Mesothelial cell of epicardium (in vitro differentiated cells): ENCODE data around the gene ANO9. TPM values are rescaled to one million over a fixed set of nuclear protein-coding genes. Genes with fewer than 3 reads are reported as not detected.

ENCODE experiments used
- DNase-seq, 2 experiments: peaks; one replicate each; pipeline ENCODE4 v3.0.0; 2021; ENCODE audit warnings: low spot score in 2 of 2; ENCODE audit not compliant: unreplicated experiment in 2 of 2
- H3K27ac Mint-ChIP-seq: 2 replicates; pipeline ENCODE4 v1.8.0; 2021; ENCODE audit warnings: mixed read lengths
- H3K27me3 Mint-ChIP-seq: 2 replicates; pipeline ENCODE4 v1.8.0; 2021; ENCODE audit warnings: low read depth, mixed read lengths
- H3K36me3 Mint-ChIP-seq: 2 replicates; pipeline ENCODE4 v1.8.0; 2021; ENCODE audit warnings: mixed read lengths
- H3K4me1 Mint-ChIP-seq: 2 replicates; pipeline ENCODE4 v1.8.0; 2021; ENCODE audit warnings: mixed read lengths
- H3K4me3 Mint-ChIP-seq: 2 replicates; pipeline ENCODE4 v1.8.0; 2021; ENCODE audit warnings: mild to moderate bottlenecking, moderate library complexity, mixed read lengths
- H3K9me3 Mint-ChIP-seq: 2 replicates; pipeline ENCODE4 v1.8.0; 2021; ENCODE audit warnings: mixed read lengths
- total RNA-seq: library from RNA; stranded (reverse); gene quantifications from 3 replicates; pipeline ENCODE4 v1.2.1, GENCODE V29; 2021
- TF ChIP-seq, protein P1 (sequence below): fragments of 200-600 bp; sonication (generic); IDR thresholded peaks from one replicate; pipeline ENCODE4 v1.5.0; 2021; ENCODE audit warnings: antibody characterized with exemption; ENCODE audit not compliant: unreplicated experiment

Gene ANO9
- total RNA-seq, 1 donor from 2014 or later = 30.6 TPM

DNA sequence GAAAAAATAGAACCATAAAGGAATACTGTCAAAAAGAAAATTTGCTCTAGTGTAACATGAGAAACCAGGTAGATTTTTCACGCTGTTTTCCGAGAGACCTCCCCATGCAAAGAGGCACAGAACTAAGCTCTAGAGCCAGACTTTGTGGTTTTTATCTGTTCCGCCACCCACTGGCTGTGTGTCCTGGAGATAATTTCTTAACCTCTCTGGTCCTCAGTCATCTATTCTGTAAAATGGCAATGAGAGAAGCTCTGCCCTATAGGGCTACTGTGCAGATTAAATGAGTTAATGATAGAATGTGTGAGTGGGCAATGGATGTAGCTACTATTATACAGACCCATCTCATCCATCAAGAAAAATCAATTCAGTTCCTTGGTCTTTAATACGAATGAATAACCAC is 17.6 kb downstream of the ANO9 start:
- DNase-seq = no peak
- peaks cover 7% of the 10 kb centered on the region for H3K27me3 Mint-ChIP-seq
- peaks cover 11% of the 10 kb centered on the region for H3K36me3 Mint-ChIP-seq
- no peak overlapping the region for H3K4me3 Mint-ChIP-seq
- peaks cover 6% of the 10 kb centered on the region for H3K4me1 Mint-ChIP-seq
- H3K27ac Mint-ChIP-seq = no peak overlapping the region
- H3K9me3 Mint-ChIP-seq = peaks cover 10% of the 10 kb centered on the region
- TF ChIP-seq, protein P1, sequence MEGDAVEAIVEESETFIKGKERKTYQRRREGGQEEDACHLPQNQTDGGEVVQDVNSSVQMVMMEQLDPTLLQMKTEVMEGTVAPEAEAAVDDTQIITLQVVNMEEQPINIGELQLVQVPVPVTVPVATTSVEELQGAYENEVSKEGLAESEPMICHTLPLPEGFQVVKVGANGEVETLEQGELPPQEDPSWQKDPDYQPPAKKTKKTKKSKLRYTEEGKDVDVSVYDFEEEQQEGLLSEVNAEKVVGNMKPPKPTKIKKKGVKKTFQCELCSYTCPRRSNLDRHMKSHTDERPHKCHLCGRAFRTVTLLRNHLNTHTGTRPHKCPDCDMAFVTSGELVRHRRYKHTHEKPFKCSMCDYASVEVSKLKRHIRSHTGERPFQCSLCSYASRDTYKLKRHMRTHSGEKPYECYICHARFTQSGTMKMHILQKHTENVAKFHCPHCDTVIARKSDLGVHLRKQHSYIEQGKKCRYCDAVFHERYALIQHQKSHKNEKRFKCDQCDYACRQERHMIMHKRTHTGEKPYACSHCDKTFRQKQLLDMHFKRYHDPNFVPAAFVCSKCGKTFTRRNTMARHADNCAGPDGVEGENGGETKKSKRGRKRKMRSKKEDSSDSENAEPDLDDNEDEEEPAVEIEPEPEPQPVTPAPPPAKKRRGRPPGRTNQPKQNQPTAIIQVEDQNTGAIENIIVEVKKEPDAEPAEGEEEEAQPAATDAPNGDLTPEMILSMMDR = no peak

DNA sequence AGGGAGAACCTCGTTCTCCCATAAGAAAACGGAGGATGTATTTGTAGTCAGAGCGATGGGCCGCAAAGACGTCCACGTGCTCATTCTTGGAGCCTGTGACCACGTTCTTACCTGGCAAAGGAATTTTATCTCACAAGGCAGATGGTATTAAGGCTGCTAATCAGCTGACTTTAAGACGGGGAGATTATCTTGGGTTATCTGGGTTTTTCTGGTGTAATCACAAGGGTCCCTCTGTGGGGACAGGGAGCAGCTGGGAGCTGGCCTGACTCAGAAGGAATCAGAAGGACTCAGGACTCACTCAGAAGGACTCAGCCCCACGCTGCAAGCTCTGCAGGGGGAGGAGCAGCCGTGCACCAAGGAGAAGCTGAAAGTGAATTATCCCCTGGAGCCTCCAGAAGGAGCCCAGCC is 19.6 kb downstream of the ANO9 start:
- Mint-ChIP-seq H3K4me3 (no peak overlapping the region), H3K4me1 (peaks cover 12% of the 10 kb centered on the region), H3K36me3 (peaks cover 8% of the 10 kb centered on the region), H3K27ac (no peak overlapping the region), H3K9me3 (peaks cover 10% of the 10 kb centered on the region), H3K27me3 (peaks cover 13% of the 10 kb centered on the region)
- TF ChIP-seq, protein P1 = no peak
- DNase-seq = no peak

DNA sequence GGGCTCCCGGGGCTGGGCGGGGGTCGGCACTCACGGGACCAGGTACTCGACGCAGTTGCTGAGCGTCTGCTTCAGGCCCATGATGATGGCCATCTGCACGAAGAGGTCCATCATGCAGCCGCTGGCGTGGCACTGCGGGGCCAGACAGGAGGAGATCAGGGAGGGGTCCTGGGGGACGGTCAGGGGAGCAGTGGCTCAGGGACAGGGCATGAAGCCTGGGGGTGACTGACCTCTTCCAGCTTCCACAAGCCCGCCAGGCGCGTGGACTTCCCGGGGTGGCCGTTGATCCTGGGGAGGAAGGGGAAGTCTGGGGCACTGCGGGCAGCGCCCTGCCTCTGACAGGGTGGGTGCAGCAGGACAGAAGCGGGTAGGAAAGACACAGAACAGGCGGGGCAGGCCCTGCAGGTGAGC is 20.9 kb downstream of the ANO9 start:
- DNase-seq = no peak
- H3K36me3 Mint-ChIP-seq = peaks cover 8% of the 10 kb centered on the region
- peaks cover 18% of the 10 kb centered on the region for H3K27me3 Mint-ChIP-seq
- peaks cover 10% of the 10 kb centered on the region for H3K9me3 Mint-ChIP-seq
- TF ChIP-seq, protein P1 = no peak
- H3K4me3 Mint-ChIP-seq = no peak overlapping the region
- H3K4me1 Mint-ChIP-seq = peaks cover 17% of the 10 kb centered on the region
- H3K27ac Mint-ChIP-seq = no peak overlapping the region

DNA sequence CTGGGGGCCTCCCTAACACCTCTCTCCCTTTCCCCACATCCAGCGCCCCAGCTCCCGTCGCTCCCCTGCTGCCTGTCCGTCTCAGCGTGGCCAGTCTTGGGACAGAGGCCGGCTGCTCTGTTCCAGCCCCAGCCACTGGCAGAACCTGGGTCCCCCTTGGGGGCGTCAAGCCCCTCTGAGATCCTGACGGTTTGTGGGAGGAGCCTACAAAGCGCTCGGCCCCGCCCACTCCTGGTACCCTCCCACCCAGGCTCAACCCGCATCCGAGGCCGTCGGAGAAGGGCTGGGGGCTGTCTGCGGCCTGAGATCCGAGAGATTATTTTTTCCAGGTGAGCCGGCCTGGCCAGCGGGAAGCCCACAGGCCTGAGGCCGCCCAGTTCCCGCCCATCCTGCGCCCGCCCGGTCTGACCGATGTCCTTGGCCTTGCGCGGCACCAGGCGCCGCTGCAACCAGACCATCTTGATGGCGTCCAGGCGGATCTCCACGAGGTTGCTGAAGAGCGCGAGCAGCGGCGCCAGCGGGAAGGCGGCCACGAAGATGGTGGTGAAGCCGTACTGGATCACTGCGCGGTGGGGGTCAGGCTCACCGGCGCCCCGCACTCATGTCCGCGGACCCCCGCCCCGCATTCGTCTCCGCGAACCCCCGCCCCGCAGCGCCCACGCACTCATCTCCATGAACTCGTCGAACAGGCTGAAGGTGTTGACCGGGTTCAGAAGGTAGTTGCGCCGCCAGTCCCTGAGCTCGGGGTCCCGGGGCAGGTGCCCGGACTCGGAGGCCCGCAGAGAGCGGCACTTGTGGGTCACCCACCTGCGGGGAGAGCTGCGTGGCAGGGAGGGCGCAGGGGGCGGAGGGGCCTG is 21.5 kb downstream of the ANO9 start:
- H3K4me1 Mint-ChIP-seq = peaks cover 18% of the 10 kb centered on the region
- H3K4me3 Mint-ChIP-seq = no peak overlapping the region
- H3K36me3 Mint-ChIP-seq = peaks cover 6% of the 10 kb centered on the region
- TF ChIP-seq, protein P1 = no peak
- H3K27me3 Mint-ChIP-seq = peaks cover 17% of the 10 kb centered on the region
- DNase-seq = no peak
- H3K27ac Mint-ChIP-seq = no peak overlapping the region
- H3K9me3 Mint-ChIP-seq = peaks cover 8% of the 10 kb centered on the region

DNA sequence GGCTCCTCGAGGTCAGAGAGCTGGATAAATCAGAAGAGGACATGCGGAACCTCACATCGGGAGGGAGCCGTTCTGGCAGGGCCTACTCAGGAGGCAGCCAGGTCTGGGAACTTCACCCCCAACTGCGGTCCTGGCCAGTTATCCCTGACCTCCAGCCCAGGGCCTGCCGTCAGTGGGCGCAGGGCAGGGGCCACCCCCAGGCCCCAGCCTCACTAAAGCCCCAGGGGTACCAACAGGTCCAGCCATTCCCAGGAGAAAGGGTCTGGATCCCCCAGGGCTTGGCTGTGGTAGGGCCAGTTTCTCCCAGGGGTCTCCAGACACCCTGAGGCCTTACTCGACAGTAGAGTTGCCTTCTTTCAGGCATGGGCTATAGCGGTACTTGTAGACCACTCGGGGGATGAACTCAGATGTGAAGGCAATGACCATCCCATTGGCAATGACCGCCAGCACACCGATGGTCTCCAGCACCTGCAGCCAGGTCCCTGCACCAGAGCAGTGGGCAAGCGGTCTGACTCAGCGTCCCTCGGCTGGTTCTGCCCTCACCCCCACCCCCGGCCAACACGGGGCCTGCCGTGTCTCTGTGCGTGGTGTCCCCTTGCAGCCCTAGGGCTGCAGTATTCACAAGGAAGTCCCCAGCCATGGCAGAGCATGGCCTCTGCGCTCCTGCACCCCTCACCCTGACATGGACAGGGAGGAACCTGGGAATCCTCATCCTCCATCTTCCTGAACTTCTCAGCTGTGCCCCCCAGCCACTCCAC is 22.4 kb downstream of the ANO9 start:
- TF ChIP-seq, protein P1 = no peak
- Mint-ChIP-seq H3K36me3 (peaks cover under 1% of the 10 kb centered on the region), H3K4me3 (no peak overlapping the region), H3K4me1 (peaks cover 23% of the 10 kb centered on the region), H3K9me3 (peaks cover 1% of the 10 kb centered on the region), H3K27me3 (peaks cover 13% of the 10 kb centered on the region), H3K27ac (no peak overlapping the region)
- DNase-seq = no peak
